ENCODE measurements around the gene MYO6.

MYO6 gene

GRCh38 chr6:75947935-75948334 lies 198.9 kb downstream of the MYO6 start:
- DNase-seq (ENCODE audit: low spot score), result no peak

- no peak for DNase-seq (ENCODE audit: low spot score)
Measured at GRCh38 chr6:75952128-75952527, 203.1 kb downstream of the MYO6 start.

GRCh38 chr6:75963569-75963968 lies 214.5 kb downstream of the MYO6 start:
- no peak for DNase-seq (ENCODE audit: low spot score)

- DNase-seq (ENCODE audit: low spot score), result no peak
Measured at GRCh38 chr6:75968143-75968542, 219.1 kb downstream of the MYO6 start.

All from RKO (cell line).